H1 (cell line): Measurements from ENCODE around the gene PKD1. TPM values are rescaled to one million over a fixed set of nuclear protein-coding genes. Genes with fewer than 3 reads are reported as not detected.

Experiments used
- polyA plus RNA-seq, 7 experiments: library from polyadenylated mRNA; depleted of rRNA in 3 of 7; stranded (reverse) in 5 of 7; unstranded in 2 of 7; fragments of >200 nt in 5 of 7; fragments of 200-250 nt in 2 of 7; gene quantifications; 1 replicate in 5 of 7; 2 replicates in 1 of 7; 4 replicates in 1 of 7; pipeline versions ENCODE4 v1.2.1 to v1.2.3, GENCODE V29; 2011 to 2013; ENCODE audit warnings: missing spikeins in 2 of 7, mixed read lengths in 2 of 7
- total RNA-seq: library from RNA; stranded (reverse); fragmentation: NEBNext Ultra II Directional; extraction: Animal tissue kit (Norgen Biotek cat#: 25700); gene quantifications from 2 replicates; pipeline ENCODE4 v1.2.1, GENCODE V29; 2021
- TF ChIP-seq, protein P1 (sequence below): fragments of 300-600 bp; sonication (generic); IDR thresholded peaks from 2 replicates; pipeline ENCODE4 v1.7.1; 2012; ENCODE audit warnings: low read length, moderate library complexity, mild to moderate bottlenecking, inconsistent platforms; ENCODE audit not compliant: insufficient replicate concordance

PKD1 gene
- total and polyA plus RNA-seq, 2 of the 8 experiments (the other 6 are each of a cell fraction or from before 2014, with no cell fraction given) = 40.6 to 52.7 TPM

DNA sequence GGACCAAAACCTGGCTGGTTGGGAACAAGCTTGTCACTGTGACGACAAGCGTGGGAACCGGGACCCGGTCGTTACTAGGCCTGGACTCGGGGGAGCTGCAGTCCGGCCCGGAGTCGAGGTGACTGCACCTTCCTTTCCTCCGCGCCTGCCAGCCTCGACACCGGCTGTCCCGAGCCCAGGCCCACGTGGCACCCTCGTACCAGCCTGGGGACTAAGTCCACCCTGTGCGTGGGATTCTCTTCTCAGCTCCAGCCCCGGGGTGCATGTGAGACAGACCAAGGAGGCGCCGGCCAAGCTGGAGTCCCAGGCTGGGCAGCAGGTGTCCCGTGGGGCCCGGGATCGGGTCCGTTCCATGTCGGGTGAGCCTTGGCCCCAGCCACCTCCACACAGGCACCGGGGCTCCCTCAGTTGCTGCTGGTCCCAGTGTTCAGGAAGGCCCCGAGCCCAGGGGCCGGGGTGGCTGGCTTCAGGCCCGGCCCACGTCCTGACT lies 56.3 kb downstream of the PKD1 start (continued):
- TF ChIP-seq, protein P1, sequence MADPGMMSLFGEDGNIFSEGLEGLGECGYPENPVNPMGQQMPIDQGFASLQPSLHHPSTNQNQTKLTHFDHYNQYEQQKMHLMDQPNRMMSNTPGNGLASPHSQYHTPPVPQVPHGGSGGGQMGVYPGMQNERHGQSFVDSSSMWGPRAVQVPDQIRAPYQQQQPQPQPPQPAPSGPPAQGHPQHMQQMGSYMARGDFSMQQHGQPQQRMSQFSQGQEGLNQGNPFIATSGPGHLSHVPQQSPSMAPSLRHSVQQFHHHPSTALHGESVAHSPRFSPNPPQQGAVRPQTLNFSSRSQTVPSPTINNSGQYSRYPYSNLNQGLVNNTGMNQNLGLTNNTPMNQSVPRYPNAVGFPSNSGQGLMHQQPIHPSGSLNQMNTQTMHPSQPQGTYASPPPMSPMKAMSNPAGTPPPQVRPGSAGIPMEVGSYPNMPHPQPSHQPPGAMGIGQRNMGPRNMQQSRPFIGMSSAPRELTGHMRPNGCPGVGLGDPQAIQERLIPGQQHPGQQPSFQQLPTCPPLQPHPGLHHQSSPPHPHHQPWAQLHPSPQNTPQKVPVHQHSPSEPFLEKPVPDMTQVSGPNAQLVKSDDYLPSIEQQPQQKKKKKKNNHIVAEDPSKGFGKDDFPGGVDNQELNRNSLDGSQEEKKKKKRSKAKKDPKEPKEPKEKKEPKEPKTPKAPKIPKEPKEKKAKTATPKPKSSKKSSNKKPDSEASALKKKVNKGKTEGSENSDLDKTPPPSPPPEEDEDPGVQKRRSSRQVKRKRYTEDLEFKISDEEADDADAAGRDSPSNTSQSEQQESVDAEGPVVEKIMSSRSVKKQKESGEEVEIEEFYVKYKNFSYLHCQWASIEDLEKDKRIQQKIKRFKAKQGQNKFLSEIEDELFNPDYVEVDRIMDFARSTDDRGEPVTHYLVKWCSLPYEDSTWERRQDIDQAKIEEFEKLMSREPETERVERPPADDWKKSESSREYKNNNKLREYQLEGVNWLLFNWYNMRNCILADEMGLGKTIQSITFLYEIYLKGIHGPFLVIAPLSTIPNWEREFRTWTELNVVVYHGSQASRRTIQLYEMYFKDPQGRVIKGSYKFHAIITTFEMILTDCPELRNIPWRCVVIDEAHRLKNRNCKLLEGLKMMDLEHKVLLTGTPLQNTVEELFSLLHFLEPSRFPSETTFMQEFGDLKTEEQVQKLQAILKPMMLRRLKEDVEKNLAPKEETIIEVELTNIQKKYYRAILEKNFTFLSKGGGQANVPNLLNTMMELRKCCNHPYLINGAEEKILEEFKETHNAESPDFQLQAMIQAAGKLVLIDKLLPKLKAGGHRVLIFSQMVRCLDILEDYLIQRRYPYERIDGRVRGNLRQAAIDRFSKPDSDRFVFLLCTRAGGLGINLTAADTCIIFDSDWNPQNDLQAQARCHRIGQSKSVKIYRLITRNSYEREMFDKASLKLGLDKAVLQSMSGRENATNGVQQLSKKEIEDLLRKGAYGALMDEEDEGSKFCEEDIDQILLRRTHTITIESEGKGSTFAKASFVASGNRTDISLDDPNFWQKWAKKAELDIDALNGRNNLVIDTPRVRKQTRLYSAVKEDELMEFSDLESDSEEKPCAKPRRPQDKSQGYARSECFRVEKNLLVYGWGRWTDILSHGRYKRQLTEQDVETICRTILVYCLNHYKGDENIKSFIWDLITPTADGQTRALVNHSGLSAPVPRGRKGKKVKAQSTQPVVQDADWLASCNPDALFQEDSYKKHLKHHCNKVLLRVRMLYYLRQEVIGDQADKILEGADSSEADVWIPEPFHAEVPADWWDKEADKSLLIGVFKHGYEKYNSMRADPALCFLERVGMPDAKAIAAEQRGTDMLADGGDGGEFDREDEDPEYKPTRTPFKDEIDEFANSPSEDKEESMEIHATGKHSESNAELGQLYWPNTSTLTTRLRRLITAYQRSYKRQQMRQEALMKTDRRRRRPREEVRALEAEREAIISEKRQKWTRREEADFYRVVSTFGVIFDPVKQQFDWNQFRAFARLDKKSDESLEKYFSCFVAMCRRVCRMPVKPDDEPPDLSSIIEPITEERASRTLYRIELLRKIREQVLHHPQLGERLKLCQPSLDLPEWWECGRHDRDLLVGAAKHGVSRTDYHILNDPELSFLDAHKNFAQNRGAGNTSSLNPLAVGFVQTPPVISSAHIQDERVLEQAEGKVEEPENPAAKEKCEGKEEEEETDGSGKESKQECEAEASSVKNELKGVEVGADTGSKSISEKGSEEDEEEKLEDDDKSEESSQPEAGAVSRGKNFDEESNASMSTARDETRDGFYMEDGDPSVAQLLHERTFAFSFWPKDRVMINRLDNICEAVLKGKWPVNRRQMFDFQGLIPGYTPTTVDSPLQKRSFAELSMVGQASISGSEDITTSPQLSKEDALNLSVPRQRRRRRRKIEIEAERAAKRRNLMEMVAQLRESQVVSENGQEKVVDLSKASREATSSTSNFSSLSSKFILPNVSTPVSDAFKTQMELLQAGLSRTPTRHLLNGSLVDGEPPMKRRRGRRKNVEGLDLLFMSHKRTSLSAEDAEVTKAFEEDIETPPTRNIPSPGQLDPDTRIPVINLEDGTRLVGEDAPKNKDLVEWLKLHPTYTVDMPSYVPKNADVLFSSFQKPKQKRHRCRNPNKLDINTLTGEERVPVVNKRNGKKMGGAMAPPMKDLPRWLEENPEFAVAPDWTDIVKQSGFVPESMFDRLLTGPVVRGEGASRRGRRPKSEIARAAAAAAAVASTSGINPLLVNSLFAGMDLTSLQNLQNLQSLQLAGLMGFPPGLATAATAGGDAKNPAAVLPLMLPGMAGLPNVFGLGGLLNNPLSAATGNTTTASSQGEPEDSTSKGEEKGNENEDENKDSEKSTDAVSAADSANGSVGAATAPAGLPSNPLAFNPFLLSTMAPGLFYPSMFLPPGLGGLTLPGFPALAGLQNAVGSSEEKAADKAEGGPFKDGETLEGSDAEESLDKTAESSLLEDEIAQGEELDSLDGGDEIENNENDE = no peak
